Spleen (tissue), 7 donors: ENCODE data around the gene ATP6V1G2.

Source experiments
- POLR2AphosphoS5 ChIP-seq, 3 donors: sonication (generic); formaldehyde crosslinking; IDR thresholded peaks; one replicate each; pipeline ENCODE4 v1.5.1; 2017; ENCODE audit warnings: antibody characterized with exemption in 3 of 3
- TF ChIP-seq, protein P1 (sequence below), 11 experiments: fragments of 200-600 bp in 7 of 11; fragments of 450-650 bp in 4 of 11; sonication (generic) in 4 of 11; IDR thresholded peaks in 8 of 11; conservative IDR thresholded peaks in 3 of 11; 1 replicate in 7 of 11; 2 replicates in 4 of 11; pipeline versions ENCODE4 v1.4.0 to v1.8.0; 2016 to 2021; ENCODE audit warnings: antibody characterized with exemption in 11 of 11, inconsistent platforms in 4 of 11, mild to moderate bottlenecking in 1 of 11
- donor health status: DM: no; HTN: no; CAD: no; lungs with moderate emphysema.
- donor health status: DM: no; HTN: no; CAD: no.
- donor health status: DM: no; HTN: no; CAD: no.

GRCh38 chr6:31541059-31541657 lies 5.2 kb downstream of the ATP6V1G2 start:
- TF ChIP-seq POLR2AphosphoS5 (IDR thresholded peaks at IDR 0.05), result no peak
- TF ChIP-seq, protein P1, sequence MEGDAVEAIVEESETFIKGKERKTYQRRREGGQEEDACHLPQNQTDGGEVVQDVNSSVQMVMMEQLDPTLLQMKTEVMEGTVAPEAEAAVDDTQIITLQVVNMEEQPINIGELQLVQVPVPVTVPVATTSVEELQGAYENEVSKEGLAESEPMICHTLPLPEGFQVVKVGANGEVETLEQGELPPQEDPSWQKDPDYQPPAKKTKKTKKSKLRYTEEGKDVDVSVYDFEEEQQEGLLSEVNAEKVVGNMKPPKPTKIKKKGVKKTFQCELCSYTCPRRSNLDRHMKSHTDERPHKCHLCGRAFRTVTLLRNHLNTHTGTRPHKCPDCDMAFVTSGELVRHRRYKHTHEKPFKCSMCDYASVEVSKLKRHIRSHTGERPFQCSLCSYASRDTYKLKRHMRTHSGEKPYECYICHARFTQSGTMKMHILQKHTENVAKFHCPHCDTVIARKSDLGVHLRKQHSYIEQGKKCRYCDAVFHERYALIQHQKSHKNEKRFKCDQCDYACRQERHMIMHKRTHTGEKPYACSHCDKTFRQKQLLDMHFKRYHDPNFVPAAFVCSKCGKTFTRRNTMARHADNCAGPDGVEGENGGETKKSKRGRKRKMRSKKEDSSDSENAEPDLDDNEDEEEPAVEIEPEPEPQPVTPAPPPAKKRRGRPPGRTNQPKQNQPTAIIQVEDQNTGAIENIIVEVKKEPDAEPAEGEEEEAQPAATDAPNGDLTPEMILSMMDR (IDR thresholded peaks at IDR 0.05 in 8 of 11, conservative IDR thresholded peaks at IDR 0.05 in 3 of 11), result no peak
